Measurements from ENCODE around the gene LSM12. TPM values are rescaled to one million over a fixed set of nuclear protein-coding genes. Genes with fewer than 3 reads are reported as not detected.

The LSM12 gene
- total RNA-seq, 1 experiment from 2014 or later: 128 TPM

DNA sequence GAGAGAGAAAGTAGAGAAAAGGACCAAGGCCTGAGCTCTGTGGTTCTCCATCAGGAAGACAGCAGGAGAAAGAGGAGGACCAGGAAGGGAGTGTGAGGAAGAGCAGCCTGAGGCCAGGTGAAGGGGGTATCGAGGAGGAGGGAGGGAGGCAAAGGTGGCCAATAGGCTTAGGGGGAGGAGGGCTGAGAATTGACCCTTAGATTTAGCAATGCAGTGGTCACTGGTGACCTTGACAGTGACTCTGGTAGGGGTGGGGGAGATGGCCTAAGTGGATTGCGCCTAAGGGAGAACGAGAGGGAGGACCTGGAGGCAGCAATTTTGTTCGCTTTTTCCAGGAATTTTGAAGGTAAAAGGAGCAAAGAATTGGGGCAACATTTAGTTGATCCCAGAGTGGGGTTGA, 67.4 kb downstream of the LSM12 start:
- Histone ChIP-seq H3K23ac (ENCODE audit: insufficient read length, low read depth, low read length) (no peak overlapping the region), H3K27me3 (ENCODE audit: insufficient read depth, low read length) (no peaks in the 10 kb centered on the region), H2BK12ac (ENCODE audit: insufficient read length, low read depth, low read length) (no peak overlapping the region), H2BK5ac (ENCODE audit: insufficient read length, low read length) (no peak overlapping the region), H3K4ac (ENCODE audit: low read depth, low read length) (no peak overlapping the region), H4K5ac (ENCODE audit: insufficient read length, low read depth, low read length) (no peak overlapping the region), H4K91ac (ENCODE audit: insufficient read length, low read depth, low read length) (no peak overlapping the region), H3K79me2 (ENCODE audit: insufficient read depth, low read length) (no peaks in the 10 kb centered on the region), H2AFZ (ENCODE audit: low read length) (no peak overlapping the region), H2BK15ac (ENCODE audit: low read depth, low read length) (no peak overlapping the region), H3K23me2 (ENCODE audit: insufficient read length, low read depth, low read length, poor library complexity, severe bottlenecking) (peaks cover 6% of the 10 kb centered on the region), H3K4me1 (ENCODE audit: insufficient read depth, low read length) (no peaks in the 10 kb centered on the region), H3K56ac (ENCODE audit: insufficient read length, low read depth, low read length) (no peak overlapping the region), H3K79me1 (ENCODE audit: insufficient read depth, low read depth, low read length, poor library complexity, severe bottlenecking) (no peaks in the 10 kb centered on the region), H3K18ac (ENCODE audit: insufficient read length, low read depth, low read length) (no peak overlapping the region), H3K9ac (ENCODE audit: extremely low read depth, insufficient read length, low read length) (no peak overlapping the region), H2BK20ac (ENCODE audit: low read depth, low read length, poor library complexity, severe bottlenecking) (no peak overlapping the region), H2AK5ac (ENCODE audit: insufficient read length, low read length) (no peak overlapping the region), H3K27ac (ENCODE audit: insufficient read length, low read depth, low read length) (no peak overlapping the region), H4K20me1 (ENCODE audit: control insufficient read depth, insufficient read depth, insufficient read length) (no peaks in the 10 kb centered on the region), H3K14ac (ENCODE audit: insufficient read depth, low read length) (no peak overlapping the region), H3K4me2 (ENCODE audit: insufficient read depth, insufficient read length, low read length) (no peak overlapping the region), H3T11ph (ENCODE audit: low read length) (no peak overlapping the region), H3K9me3 (ENCODE audit: control insufficient read depth, low read depth, low read length) (no peaks in the 10 kb centered on the region), H2BK120ac (ENCODE audit: low read depth, low read length, poor library complexity, severe bottlenecking) (no peak overlapping the region), H4K8ac (replicated peaks; ENCODE audit: insufficient read length, low read depth, low read length) (no peak overlapping the region)
- no peak overlapping the region for H3K27ac Mint-ChIP-seq
- peaks cover 3 to 12% of the 10 kb centered on the region in 2 experiments; a peak in 3 of 4 replicates for H3K4me1 Mint-ChIP-seq
- no peaks in the 10 kb centered on the region for H3K9me3 Mint-ChIP-seq
- TF ChIP-seq, protein P1, sequence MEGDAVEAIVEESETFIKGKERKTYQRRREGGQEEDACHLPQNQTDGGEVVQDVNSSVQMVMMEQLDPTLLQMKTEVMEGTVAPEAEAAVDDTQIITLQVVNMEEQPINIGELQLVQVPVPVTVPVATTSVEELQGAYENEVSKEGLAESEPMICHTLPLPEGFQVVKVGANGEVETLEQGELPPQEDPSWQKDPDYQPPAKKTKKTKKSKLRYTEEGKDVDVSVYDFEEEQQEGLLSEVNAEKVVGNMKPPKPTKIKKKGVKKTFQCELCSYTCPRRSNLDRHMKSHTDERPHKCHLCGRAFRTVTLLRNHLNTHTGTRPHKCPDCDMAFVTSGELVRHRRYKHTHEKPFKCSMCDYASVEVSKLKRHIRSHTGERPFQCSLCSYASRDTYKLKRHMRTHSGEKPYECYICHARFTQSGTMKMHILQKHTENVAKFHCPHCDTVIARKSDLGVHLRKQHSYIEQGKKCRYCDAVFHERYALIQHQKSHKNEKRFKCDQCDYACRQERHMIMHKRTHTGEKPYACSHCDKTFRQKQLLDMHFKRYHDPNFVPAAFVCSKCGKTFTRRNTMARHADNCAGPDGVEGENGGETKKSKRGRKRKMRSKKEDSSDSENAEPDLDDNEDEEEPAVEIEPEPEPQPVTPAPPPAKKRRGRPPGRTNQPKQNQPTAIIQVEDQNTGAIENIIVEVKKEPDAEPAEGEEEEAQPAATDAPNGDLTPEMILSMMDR (conservative IDR thresholded peaks at IDR 0.05): no peak
- WGBS (ENCODE audit: extremely low coverage, insufficient read length, low lambda C conversion rate): no CpG with 5 or more reads among the region's 4 CpGs
- H3K27me3 Mint-ChIP-seq (ENCODE audit: low read depth): peaks cover 32% of the 10 kb centered on the region
- no peak for DNase-seq
- H3K36me3 Mint-ChIP-seq (ENCODE audit: insufficient read depth in 1 of 3, low read depth in 3 of 3): no peaks in the 10 kb centered on the region
- no peak overlapping the region for H3K4me3 Mint-ChIP-seq

All from H9 (cell line).